ENCODE measurements around the gene CPNE4. TPM values are rescaled to one million over a fixed set of nuclear protein-coding genes. Genes with fewer than 3 reads are reported as not detected.
A peak's percentile ranks its signal among the peaks of the same experiment; 100 is the strongest.

CPNE4 gene
- total and polyA plus RNA-seq, 9 of the 15 experiments (the other 6 are each of a cell fraction or from before 2014, with no cell fraction given) = not detected

DNA sequence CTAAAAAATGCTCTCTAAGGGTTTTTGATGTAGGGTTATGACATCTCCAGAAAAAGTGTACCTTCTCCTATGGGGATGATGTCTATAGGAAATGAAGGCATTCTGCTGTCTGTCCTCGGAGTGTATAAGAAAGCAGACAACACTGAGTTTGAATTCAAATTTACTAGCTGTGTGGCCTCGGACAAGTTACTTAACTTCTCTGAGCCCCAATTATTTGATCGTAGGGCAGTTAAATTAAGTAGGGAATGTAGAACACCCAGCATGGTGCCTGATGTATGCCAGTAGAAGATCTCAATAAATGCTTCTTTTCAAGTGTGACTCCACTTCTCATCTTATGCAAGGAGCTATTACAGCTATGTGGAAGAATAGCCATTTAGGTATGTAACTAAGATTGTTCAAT lies 184.6 kb downstream of the CPNE4 start:
- no peak overlapping the region for H3K9ac ChIP-seq (ENCODE audit: insufficient read depth in 1 of 2, low read depth in 2 of 2, low read length in 2 of 2)
- no peaks in the 10 kb centered on the region for H3K79me2 ChIP-seq (ENCODE audit: control insufficient read depth, insufficient read depth, low read length)
- no peak overlapping the region for H3K27ac ChIP-seq (ENCODE audit: extremely low read depth, low read depth, low read length)
- in situ Hi-C loops (cut with MboI) = no loop called here
- 0% methylated on average over 3 of the region's 3 CpGs for whole genome bisulfite sequencing (ENCODE audit: insufficient coverage, low coverage, missing lambda C conversion rate)
- no peak overlapping the region for H2AFZ ChIP-seq (ENCODE audit: low read depth, low read length)
- CTCF ChIA-PET (ENCODE audit: low intra/inter-chr PET ratio) = no interaction called here
- no peak overlapping the region for H3K4me2 ChIP-seq (ENCODE audit: insufficient read depth, low read length)
- H3K4me3 ChIP-seq = no peak overlapping the region
- H3K9me1 ChIP-seq (ENCODE audit: control insufficient read depth, insufficient read depth, low read length) = no peaks in the 10 kb centered on the region
- no peaks in the 10 kb centered on the region for H4K20me1 ChIP-seq (replicated peaks; ENCODE audit: control insufficient read depth, insufficient read depth, low read length)
- no peak for TF ChIP-seq NBN (IDR thresholded peaks at IDR 0.05; ENCODE audit: low read depth)
- peak; percentile 71 for TF ChIP-seq RBM25 (IDR thresholded peaks at IDR 0.05; ENCODE audit: low read depth, low read length, severe bottlenecking)
- intact Hi-C loops (cut with micrococcal nuclease) = no loop called here
- H3K27me3 ChIP-seq (ENCODE audit: control insufficient read depth in 2 of 2, insufficient read depth in 2 of 2, low read length in 2 of 2) = no peaks in the 10 kb centered on the region
- no peak for FAIRE-seq
- POLR2A ChIA-PET = no interaction called here
- BruUV-seq (replicated peaks) = no TSS peak
- H3K36me3 ChIP-seq (ENCODE audit: control insufficient read depth, insufficient read depth, low read length) = no peaks in the 10 kb centered on the region
- H3K4me1 ChIP-seq (replicated peaks in 1 of 2; ENCODE audit: control insufficient read depth in 2 of 2, insufficient read depth in 2 of 2, low read length in 2 of 2) = no peaks in the 10 kb centered on the region
- H3K9me3 ChIP-seq (replicated peaks; ENCODE audit: control insufficient read depth, insufficient read depth, low read depth, low read length) = no peaks in the 10 kb centered on the region
- no peak for DNase-seq (ENCODE audit: extremely low read depth in 1 of 4, low spot score in 3 of 4)
- ATAC-seq = no peak

DNA sequence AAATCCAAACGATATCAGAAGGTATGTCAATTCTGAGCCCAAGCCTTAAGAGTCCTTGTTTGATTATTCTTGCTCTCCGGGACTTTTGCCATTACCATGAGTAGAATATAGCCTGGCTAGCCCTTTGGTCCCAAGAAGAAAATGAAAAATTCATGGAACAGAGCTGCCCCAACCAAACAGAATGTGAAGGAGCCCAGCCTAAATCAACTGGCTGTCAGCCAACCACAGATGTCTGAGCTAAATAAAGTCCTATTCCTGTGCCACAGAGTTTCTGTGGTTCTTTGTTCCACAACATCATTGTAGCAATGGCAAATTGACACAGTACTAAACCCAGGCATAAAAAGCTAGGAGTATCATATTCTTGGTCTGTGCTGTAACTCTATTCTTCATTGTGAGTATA lies 185.2 kb downstream of the CPNE4 start:
- ChIA-PET POLR2A (no interaction called here), CTCF (ENCODE audit: low intra/inter-chr PET ratio) (no interaction called here)
- DNase-seq (ENCODE audit: extremely low read depth in 1 of 4, low spot score in 3 of 4) (no peak), FAIRE-seq (no peak), ATAC-seq (no peak)
- Histone ChIP-seq H3K79me2 (ENCODE audit: control insufficient read depth, insufficient read depth, low read length) (no peaks in the 10 kb centered on the region), H3K9ac (ENCODE audit: insufficient read depth in 1 of 2, low read depth in 2 of 2, low read length in 2 of 2) (no peak overlapping the region), H3K27me3 (ENCODE audit: control insufficient read depth in 2 of 2, insufficient read depth in 2 of 2, low read length in 2 of 2) (no peaks in the 10 kb centered on the region), H4K20me1 (replicated peaks; ENCODE audit: control insufficient read depth, insufficient read depth, low read length) (no peaks in the 10 kb centered on the region), H3K9me3 (replicated peaks; ENCODE audit: control insufficient read depth, insufficient read depth, low read depth, low read length) (no peaks in the 10 kb centered on the region), H3K4me1 (replicated peaks in 1 of 2; ENCODE audit: control insufficient read depth in 2 of 2, insufficient read depth in 2 of 2, low read length in 2 of 2) (no peaks in the 10 kb centered on the region), H2AFZ (ENCODE audit: low read depth, low read length) (no peak overlapping the region), H3K27ac (ENCODE audit: extremely low read depth, low read depth, low read length) (no peak overlapping the region), H3K4me2 (ENCODE audit: insufficient read depth, low read length) (no peak overlapping the region), H3K4me3 (no peak overlapping the region), H3K9me1 (ENCODE audit: control insufficient read depth, insufficient read depth, low read length) (no peaks in the 10 kb centered on the region), H3K36me3 (ENCODE audit: control insufficient read depth, insufficient read depth, low read length) (no peaks in the 10 kb centered on the region)
- no TSS peak for BruUV-seq (replicated peaks)
- 0% methylated on average over 2 of the region's 2 CpGs for WGBS (ENCODE audit: insufficient coverage, low coverage, missing lambda C conversion rate)
- in situ Hi-C loops (cut with MboI) = no loop called here
- intact Hi-C loops (cut with micrococcal nuclease) = no loop called here
- TF ChIP-seq, protein P1, sequence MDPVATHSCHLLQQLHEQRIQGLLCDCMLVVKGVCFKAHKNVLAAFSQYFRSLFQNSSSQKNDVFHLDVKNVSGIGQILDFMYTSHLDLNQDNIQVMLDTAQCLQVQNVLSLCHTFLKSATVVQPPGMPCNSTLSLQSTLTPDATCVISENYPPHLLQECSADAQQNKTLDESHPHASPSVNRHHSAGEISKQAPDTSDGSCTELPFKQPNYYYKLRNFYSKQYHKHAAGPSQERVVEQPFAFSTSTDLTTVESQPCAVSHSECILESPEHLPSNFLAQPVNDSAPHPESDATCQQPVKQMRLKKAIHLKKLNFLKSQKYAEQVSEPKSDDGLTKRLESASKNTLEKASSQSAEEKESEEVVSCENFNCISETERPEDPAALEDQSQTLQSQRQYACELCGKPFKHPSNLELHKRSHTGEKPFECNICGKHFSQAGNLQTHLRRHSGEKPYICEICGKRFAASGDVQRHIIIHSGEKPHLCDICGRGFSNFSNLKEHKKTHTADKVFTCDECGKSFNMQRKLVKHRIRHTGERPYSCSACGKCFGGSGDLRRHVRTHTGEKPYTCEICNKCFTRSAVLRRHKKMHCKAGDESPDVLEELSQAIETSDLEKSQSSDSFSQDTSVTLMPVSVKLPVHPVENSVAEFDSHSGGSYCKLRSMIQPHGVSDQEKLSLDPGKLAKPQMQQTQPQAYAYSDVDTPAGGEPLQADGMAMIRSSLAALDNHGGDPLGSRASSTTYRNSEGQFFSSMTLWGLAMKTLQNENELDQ (CRISPR knock-in tag; IDR thresholded peaks at IDR 0.05; ENCODE audit: borderline replicate concordance) = no peak
- no peak for TF ChIP-seq NR2C2 (CRISPR knock-in tag; IDR thresholded peaks at IDR 0.05)
- no peak for TF ChIP-seq NR2C2 (tag; IDR thresholded peaks at IDR 0.05)
- no peak for TF ChIP-seq SP1 (CRISPR knock-in tag; IDR thresholded peaks at IDR 0.05)
- TF ChIP-seq, protein P2, sequence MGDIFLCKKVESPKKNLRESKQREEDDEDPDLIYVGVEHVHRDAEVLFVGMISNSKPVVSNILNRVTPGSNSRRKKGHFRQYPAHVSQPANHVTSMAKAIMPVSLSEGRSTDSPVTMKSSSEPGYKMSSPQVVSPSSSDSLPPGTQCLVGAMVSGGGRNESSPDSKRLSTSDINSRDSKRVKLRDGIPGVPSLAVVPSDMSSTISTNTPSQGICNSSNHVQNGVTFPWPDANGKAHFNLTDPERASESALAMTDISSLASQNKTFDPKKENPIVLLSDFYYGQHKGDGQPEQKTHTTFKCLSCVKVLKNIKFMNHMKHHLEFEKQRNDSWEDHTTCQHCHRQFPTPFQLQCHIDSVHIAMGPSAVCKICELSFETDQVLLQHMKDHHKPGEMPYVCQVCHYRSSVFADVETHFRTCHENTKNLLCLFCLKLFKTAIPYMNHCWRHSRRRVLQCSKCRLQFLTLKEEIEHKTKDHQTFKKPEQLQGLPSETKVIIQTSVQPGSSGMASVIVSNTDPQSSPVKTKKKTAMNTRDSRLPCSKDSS (IDR thresholded peaks at IDR 0.05; ENCODE audit: low read depth, partially characterized antibody) = no peak
- no peak for TF ChIP-seq ATF1 (CRISPR knock-in tag; IDR thresholded peaks at IDR 0.05)
- no peak for TF ChIP-seq ATF1 (tag; IDR thresholded peaks at IDR 0.05)
- TF ChIP-seq, protein P3, sequence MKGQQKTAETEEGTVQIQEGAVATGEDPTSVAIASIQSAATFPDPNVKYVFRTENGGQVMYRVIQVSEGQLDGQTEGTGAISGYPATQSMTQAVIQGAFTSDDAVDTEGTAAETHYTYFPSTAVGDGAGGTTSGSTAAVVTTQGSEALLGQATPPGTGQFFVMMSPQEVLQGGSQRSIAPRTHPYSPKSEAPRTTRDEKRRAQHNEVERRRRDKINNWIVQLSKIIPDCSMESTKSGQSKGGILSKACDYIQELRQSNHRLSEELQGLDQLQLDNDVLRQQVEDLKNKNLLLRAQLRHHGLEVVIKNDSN (CRISPR knock-in tag; IDR thresholded peaks at IDR 0.05) = no peak

Data from K562 (cell line).